NOMO-1 treated with dmso at 0.1 percent for 144 hours (cell line): Measurements from ENCODE around the gene KCNQ4.

Experiments
- DNase-seq: peaks from one replicate; lab custom pipeline; 2025; ENCODE audit not compliant: unreplicated experiment; lab: John Stamatoyannopoulos, UW

Gene KCNQ4

GRCh38 chr1:40818264-40818961 is 34.8 kb downstream of the KCNQ4 start:
- no peak for DNase-seq

GRCh38 chr1:40819101-40819500 is 35.5 kb downstream of the KCNQ4 start:
- DNase-seq: no peak

- DNase-seq: peak; percentile 19
These were observed 36.7 kb downstream of the KCNQ4 start for GRCh38 chr1:40820251-40820797.

GRCh38 chr1:40820911-40821693 is 37.5 kb downstream of the KCNQ4 start:
- DNase-seq: no peak

- DNase-seq: no peak
These were observed 39.3 kb downstream of the KCNQ4 start for GRCh38 chr1:40822890-40823289.

- no peak for DNase-seq
These were observed 39.8 kb downstream of the KCNQ4 start for GRCh38 chr1:40823345-40823744.

- DNase-seq: no peak
These were observed 40.4 kb downstream of the KCNQ4 start for GRCh38 chr1:40823983-40824382.

- DNase-seq: no peak
These were observed 41.2 kb downstream of the KCNQ4 start for GRCh38 chr1:40824591-40825434.

GRCh38 chr1:40825435-40825788 is 41.8 kb downstream of the KCNQ4 start:
- DNase-seq: no peak

- DNase-seq: no peak
These were observed 42.4 kb downstream of the KCNQ4 start for GRCh38 chr1:40825996-40826395.

- DNase-seq: no peak
These were observed 46.2 kb downstream of the KCNQ4 start for GRCh38 chr1:40829631-40830245.

GRCh38 chr1:40830419-40830943 is 46.9 kb downstream of the KCNQ4 start:
- no peak for DNase-seq

GRCh38 chr1:40831001-40831732 is 47.6 kb downstream of the KCNQ4 start:
- DNase-seq: no peak

- no peak for DNase-seq
These were observed 50.4 kb downstream of the KCNQ4 start for GRCh38 chr1:40833979-40834378.

GRCh38 chr1:40834968-40835545 is 51.5 kb downstream of the KCNQ4 start:
- DNase-seq: no peak

- no peak for DNase-seq
These were observed 52.7 kb downstream of the KCNQ4 start for GRCh38 chr1:40836283-40836682.

- DNase-seq: no peak
These were observed 54.0 kb downstream of the KCNQ4 start for GRCh38 chr1:40837601-40838000.

GRCh38 chr1:40838045-40838979 is 54.7 kb downstream of the KCNQ4 start:
- DNase-seq: no peak
